Measurements from ENCODE around the gene PGC. TPM values are rescaled to one million over a fixed set of nuclear protein-coding genes. Genes with fewer than 3 reads are reported as not detected.

PGC gene
- total RNA-seq, 3 donors from 2014 or later: 3.2 TPM; not detected in 2

- intact Hi-C loops (cut with DNase I; ENCODE audit: low total_unique reads): loop anchor here (10.0 kb wide), 1 partner anchor 150 kb away; no protein-coding TSS in a partner anchor
- Histone ChIP-seq H3K4me1 (peaks cover 5 to 21% of the 10 kb centered on the region in 2 donors), H3K4me3 (no peak overlapping the region), H3K36me3 (no peaks in the 10 kb centered on the region), H3K27me3 (no peaks in the 10 kb centered on the region), H3K9me3 (no peaks in the 10 kb centered on the region), H3K27ac (peak overlapping the region in 1 of 2 donors; percentile 54)
- DNase-seq (ENCODE audit: low spot score in 2 of 2): no peak
- TF ChIP-seq POLR2AphosphoS5 (IDR thresholded peaks at IDR 0.05) (no peak), POLR2A (IDR thresholded peaks at IDR 0.05) (no peak), CTCF (IDR thresholded peaks at IDR 0.05) (no peak)
Observed at GRCh38 chr6:41785254-41785653, 38.1 kb upstream of the PGC start.

GRCh38 chr6:41784581-41785171 is 37.5 kb upstream of the PGC start:
- H3K9me3 ChIP-seq: no peaks in the 10 kb centered on the region
- no peak for DNase-seq (ENCODE audit: low spot score in 2 of 2)
- intact Hi-C loops (cut with DNase I; ENCODE audit: low total_unique reads): loop anchor here (5.0 to 10.0 kb wide), 2 partner anchors 150 to 263 kb away; no protein-coding TSS in a partner anchor
- no peaks in the 10 kb centered on the region for H3K36me3 ChIP-seq
- H3K27me3 ChIP-seq: no peaks in the 10 kb centered on the region
- no peak for TF ChIP-seq POLR2A (IDR thresholded peaks at IDR 0.05)
- no peak for TF ChIP-seq POLR2AphosphoS5 (IDR thresholded peaks at IDR 0.05)
- H3K4me3 ChIP-seq: no peak overlapping the region
- H3K27ac ChIP-seq: peak overlapping the region in 1 of 2 donors; percentile 54
- peaks cover 5 to 21% of the 10 kb centered on the region in 2 donors for H3K4me1 ChIP-seq

GRCh38 chr6:41783106-41783780 is 36.0 kb upstream of the PGC start:
- peaks cover 5 to 10% of the 10 kb centered on the region in 2 donors for H3K4me1 ChIP-seq
- no peaks in the 10 kb centered on the region for H3K36me3 ChIP-seq
- H3K4me3 ChIP-seq: no peak overlapping the region
- DNase-seq (ENCODE audit: low spot score in 2 of 2): no peak
- TF ChIP-seq CTCF (IDR thresholded peaks at IDR 0.05) (no peak), POLR2A (IDR thresholded peaks at IDR 0.05) (no peak), POLR2AphosphoS5 (IDR thresholded peaks at IDR 0.05) (no peak)
- H3K27me3 ChIP-seq: no peaks in the 10 kb centered on the region
- peak overlapping the region in 1 of 2 donors; percentile 54 for H3K27ac ChIP-seq
- no peaks in the 10 kb centered on the region for H3K9me3 ChIP-seq
- intact Hi-C loops (cut with DNase I; ENCODE audit: low total_unique reads): loop anchor here (5.0 to 10.0 kb wide), 2 partner anchors 152 to 264 kb away; no protein-coding TSS in a partner anchor

GRCh38 chr6:41781366-41781730 is 34.2 kb upstream of the PGC start:
- Histone ChIP-seq H3K9me3 (no peaks in the 10 kb centered on the region), H3K36me3 (no peaks in the 10 kb centered on the region), H3K4me3 (peak overlapping the region; percentile 77 to 81 (median 77)), H3K4me1 (peaks cover 5 to 10% of the 10 kb centered on the region in 2 donors), H3K27me3 (no peaks in the 10 kb centered on the region), H3K27ac (peak overlapping the region; percentile 71 to 82)
- intact Hi-C loops (cut with DNase I; ENCODE audit: low total_unique reads): loop anchor here (2.0 to 10.0 kb wide), 3 partner anchors 77 to 266 kb away; no protein-coding TSS in a partner anchor
- DNase-seq (ENCODE audit: low spot score in 2 of 2): no peak
- TF ChIP-seq CTCF (IDR thresholded peaks at IDR 0.05) (no peak), POLR2AphosphoS5 (IDR thresholded peaks at IDR 0.05) (no peak), POLR2A (IDR thresholded peaks at IDR 0.05) (no peak)

GRCh38 chr6:41780551-41781365 is 33.6 kb upstream of the PGC start, which contains the start of gene PRICKLE4:
TSS of gene PRICKLE4 (plus strand) at chr6:41780782. CDS start at chr6:41783474, 2,692 bp downstream.
- TF ChIP-seq POLR2A (IDR thresholded peaks at IDR 0.05) (no peak), POLR2AphosphoS5 (IDR thresholded peaks at IDR 0.05) (no peak), CTCF (IDR thresholded peaks at IDR 0.05) (no peak)
- Histone ChIP-seq H3K27ac (peak within 1 kb of the TSS; percentile 71 to 82), H3K36me3 (no peaks in the 10 kb centered on the region), H3K4me3 (peak within 1 kb of the TSS; percentile 77 to 81 (median 77)), H3K9me3 (no peaks in the 10 kb centered on the region), H3K4me1 (peaks cover 5 to 6% of the 10 kb centered on the region in 2 donors), H3K27me3 (no peaks in the 10 kb centered on the region)
- intact Hi-C loops (cut with DNase I; ENCODE audit: low total_unique reads): loop anchor here (2.0 to 10.0 kb wide), 3 partner anchors 76 to 267 kb away; no protein-coding TSS in a partner anchor
- no peak for DNase-seq (ENCODE audit: low spot score in 2 of 2)
